ENCODE results near the gene CUTA.
"Not testable (repeated sequence)": the region's sequence is repeated elsewhere in the genome, so short reads cannot be mapped to it uniquely, and the experiment has no call there.

CUTA gene

GRCh38 chr6:33399881-33400280, 18.0 kb downstream of the CUTA start:
- ATAC-seq, result not testable (repeated sequence)

GRCh38 chr6:33398601-33399000, 19.3 kb downstream of the CUTA start:
- ATAC-seq, result not testable (repeated sequence)

- no peak for ATAC-seq
Measured at GRCh38 chr6:33397541-33397940, 20.4 kb downstream of the CUTA start.

GRCh38 chr6:33392979-33393378, 24.9 kb downstream of the CUTA start:
- ATAC-seq, result no peak

GRCh38 chr6:33392595-33392948, 25.3 kb downstream of the CUTA start:
- ATAC-seq, result no peak

GRCh38 chr6:33391922-33392594, 25.8 kb downstream of the CUTA start:
- ATAC-seq, result peak in 1 of 2 donors; percentile 1

- ATAC-seq, result peak; percentile 96
Measured at GRCh38 chr6:33391278-33391921, 26.5 kb downstream of the CUTA start, which contains the start of gene KIFC1. Gene KIFC1 (plus strand): TSS chr6:33391823. CDS start chr6:33391986, 163 bp downstream.

- no peak for ATAC-seq
Measured at GRCh38 chr6:33390767-33391277, 27.1 kb downstream of the CUTA start.

- ATAC-seq, result no peak
Measured at GRCh38 chr6:33390173-33390572, 27.7 kb downstream of the CUTA start.

GRCh38 chr6:33384581-33385020, 33.3 kb downstream of the CUTA start:
- no peak for ATAC-seq

GRCh38 chr6:33383427-33384185, 34.3 kb downstream of the CUTA start:
- no peak for ATAC-seq

- no peak for ATAC-seq
Measured at GRCh38 chr6:33380272-33380981, 37.5 kb downstream of the CUTA start.

GRCh38 chr6:33379184-33379583, 38.7 kb downstream of the CUTA start:
- not testable (repeated sequence) for ATAC-seq

- ATAC-seq, result no peak
Measured at GRCh38 chr6:33377171-33377570, 40.7 kb downstream of the CUTA start.

GRCh38 chr6:33375143-33375671, 42.7 kb downstream of the CUTA start:
- no peak for ATAC-seq

- ATAC-seq, result no peak
Measured at GRCh38 chr6:33373960-33374910, 43.7 kb downstream of the CUTA start.

GRCh38 chr6:33372526-33373123, 45.3 kb downstream of the CUTA start:
- no peak for ATAC-seq

GRCh38 chr6:33371901-33372300, 46.0 kb downstream of the CUTA start:
- not testable (repeated sequence) for ATAC-seq

- not testable (repeated sequence) for ATAC-seq
Measured at GRCh38 chr6:33367715-33368025, 50.2 kb downstream of the CUTA start.

GRCh38 chr6:33367009-33367714, 50.7 kb downstream of the CUTA start:
- no peak for ATAC-seq
